GM18502 (cell line): ENCODE measurements around the gene ASAH2.
"Not testable (repeated sequence)": the region's sequence is repeated elsewhere in the genome, so short reads cannot be mapped to it uniquely, and the experiment has no call there.

Experiments used
- ATAC-seq: cut with Tn5 transposase; IDR thresholded peaks from one replicate; pipeline ENCODE4 v1.9.1; 2021; ENCODE audit warnings: mild to moderate bottlenecking; ENCODE audit not compliant: unreplicated experiment, poor library complexity

The ASAH2 gene

GRCh38 chr10:50251394-50251793 lies at the start of gene ASAH2:
Gene ASAH2, minus strand, starts transcription at chr10:50251516. Its CDS starts 2,906 bp downstream, at chr10:50248610.
- ATAC-seq = no peak

DNA sequence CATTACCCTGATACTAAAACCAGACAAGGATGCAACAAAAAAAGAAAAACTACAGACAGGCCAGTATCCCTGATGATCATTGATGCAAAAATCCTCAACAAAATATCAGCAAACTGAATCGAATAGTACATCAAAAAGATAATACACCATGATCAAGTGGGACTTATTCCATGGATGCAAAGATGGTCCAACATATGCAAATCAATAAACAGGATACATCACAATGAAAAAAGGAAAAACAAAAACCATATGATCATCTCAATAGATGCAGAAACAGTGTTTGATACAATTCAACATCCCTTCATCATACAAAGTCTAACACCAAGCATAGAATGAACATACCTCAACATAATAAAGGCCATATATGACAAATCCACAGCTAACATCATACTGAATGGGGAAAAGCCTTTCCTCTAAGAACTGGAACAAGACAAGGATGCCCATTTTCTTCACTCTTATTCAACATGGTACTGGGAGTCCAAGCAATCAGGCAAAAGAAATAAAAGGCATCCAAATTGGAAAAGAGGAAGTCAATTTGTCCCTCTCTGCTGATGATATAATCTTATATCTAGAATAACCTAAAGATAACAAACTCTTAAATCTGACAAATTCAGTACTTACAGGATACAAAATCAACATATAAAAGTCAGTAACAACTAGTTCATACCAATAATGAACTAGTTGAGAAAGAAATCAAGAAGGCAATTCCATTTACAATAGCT lies 48.8 kb upstream of the ASAH2 start:
- no peak for ATAC-seq

DNA sequence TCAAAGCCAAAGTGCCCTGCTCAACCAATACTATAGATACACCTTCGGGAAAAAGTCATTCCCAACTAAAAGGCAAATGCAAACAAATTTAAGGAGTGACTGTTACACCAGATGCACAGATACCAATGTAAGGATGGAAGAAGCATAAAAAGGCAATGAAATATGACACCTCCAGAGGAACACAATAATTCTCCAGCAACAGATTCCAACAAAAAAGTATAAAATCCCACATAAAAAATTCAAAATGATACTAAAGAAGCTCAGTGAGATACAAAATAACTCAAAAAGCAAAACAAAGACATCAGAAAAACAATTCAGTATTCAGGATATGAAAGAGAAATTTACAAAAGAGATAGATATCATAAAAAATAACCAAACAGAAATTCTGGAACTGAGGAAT lies 44.1 kb upstream of the ASAH2 start:
- ATAC-seq = no peak

DNA sequence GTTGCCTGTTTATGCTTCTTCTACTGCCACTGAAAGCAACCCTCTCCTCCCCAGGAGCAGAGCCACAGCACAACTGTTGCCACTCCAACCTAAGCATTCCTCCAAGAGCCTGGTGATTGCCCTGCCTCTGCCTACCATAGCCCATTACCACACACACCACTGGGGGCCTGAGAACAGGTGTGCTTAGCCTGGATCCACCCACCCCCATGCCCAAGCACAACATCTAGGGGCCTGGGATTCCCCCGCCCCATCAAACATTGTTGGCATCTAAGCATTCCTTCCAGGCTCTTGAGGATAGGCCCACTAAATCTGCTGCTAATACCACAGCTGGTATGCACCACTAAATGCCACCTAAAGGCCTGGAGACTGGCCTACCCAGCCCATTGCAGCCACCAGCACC lies 43.3 kb upstream of the ASAH2 start:
- no peak for ATAC-seq

DNA sequence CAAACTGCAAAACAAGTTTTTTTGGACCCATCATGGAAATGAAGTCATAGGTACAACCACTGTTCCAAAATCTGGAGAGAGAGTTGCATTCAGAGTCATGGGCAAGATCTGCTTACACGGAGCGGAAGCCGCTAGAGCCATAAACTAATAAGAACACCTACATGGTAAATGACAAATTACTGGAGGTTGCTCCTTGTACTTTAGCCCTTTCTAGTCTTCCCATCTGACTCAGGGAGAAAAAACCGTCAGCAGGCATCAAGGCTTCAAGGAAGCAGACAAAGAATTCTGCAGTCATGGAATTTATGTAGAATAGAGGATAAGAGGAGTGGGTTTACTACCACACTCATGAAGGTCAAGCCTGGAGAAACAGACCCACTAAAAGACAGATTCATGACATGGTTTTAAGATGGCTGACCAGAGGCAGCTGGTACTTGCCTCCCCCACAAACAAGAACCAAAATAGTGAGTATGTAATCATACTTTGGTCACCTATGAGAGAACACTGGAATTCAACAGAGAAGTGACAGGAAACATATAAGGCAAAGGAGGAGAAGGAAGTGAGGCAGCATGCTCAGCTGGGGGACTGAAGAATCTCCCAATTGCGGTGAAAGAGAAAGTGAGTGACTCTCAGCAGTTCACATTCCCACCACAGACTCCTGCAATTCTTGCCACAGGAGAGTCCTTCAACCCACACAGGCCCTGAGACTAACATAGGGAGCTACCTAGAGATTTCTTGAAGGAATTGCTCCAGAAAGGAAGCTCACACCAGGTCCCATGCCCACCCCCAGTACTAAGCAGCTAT lies 42.4 kb upstream of the ASAH2 start:
- no peak for ATAC-seq

GRCh38 chr10:50291261-50291850 lies 40.0 kb upstream of the ASAH2 start:
- ATAC-seq = no peak

DNA sequence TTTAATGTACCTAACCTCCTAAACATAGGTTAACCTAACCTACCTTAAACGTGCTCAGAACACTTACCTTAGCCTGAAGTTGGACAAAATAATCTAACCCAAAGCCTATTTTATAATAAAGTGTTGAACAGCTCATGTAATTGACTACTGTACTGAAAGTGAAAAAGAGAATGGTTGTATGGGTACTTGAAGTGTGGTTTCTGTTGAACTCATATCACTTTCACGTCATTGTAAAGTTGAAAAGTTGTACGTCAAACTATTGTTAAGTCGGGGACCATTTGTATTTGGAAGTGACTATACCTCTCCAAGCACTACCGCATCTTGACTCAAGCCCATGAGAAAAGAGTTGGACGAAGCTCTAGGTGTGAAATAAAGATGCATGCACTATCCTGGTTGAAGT lies 37.9 kb upstream of the ASAH2 start:
- no peak for ATAC-seq

- no peak for ATAC-seq
Measured at GRCh38 chr10:50286996-50287803, 35.9 kb upstream of the ASAH2 start.

DNA sequence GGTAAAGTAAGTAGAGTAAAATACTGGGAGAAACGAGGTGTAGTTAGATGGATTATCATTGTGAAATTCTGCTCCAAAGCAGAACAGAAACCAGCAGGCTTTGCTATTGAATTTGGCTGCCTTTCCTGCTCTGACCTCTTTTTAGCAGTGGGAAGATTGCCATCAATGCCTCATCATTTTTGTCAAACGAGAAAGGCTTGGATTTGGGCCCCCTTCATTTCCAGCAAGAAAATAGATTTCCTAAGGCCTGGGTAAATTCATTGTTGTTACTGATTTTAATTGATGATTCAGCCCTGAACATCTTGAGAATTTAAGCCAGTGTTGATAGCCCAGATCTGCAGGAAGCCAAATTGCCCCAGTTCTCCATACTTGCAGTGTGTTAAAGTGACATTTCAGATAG lies 35.2 kb upstream of the ASAH2 start:
- no peak for ATAC-seq

GRCh38 chr10:50281967-50282522 lies 30.7 kb upstream of the ASAH2 start:
- no peak for ATAC-seq

- ATAC-seq = no peak
Measured at GRCh38 chr10:50281210-50281966, 30.1 kb upstream of the ASAH2 start.

- ATAC-seq = no peak
Measured at GRCh38 chr10:50280049-50280841, 28.9 kb upstream of the ASAH2 start.

- ATAC-seq = no peak
Measured at GRCh38 chr10:50279489-50279888, 28.2 kb upstream of the ASAH2 start.

GRCh38 chr10:50275650-50276235 lies 24.4 kb upstream of the ASAH2 start:
- peak; percentile 73 for ATAC-seq

DNA sequence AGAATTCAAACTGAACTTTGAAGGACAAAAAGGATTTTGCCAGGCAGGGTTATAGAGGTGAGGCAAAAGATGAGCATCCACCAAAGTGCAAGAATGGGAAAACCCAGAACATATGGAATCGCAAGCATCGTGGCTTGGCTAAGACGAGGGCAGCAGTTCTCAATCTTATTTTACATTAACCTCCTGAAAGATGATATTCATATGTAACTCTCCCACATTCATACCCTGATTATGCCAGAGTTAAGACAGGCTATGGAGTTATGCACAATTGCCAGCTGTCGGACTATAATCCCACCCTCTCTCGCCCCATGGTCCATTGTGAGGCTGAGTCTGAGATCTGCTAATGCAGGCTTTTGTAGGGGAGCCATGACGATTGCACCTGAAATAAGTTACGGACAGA lies 21.2 kb upstream of the ASAH2 start:
- ATAC-seq = no peak

DNA sequence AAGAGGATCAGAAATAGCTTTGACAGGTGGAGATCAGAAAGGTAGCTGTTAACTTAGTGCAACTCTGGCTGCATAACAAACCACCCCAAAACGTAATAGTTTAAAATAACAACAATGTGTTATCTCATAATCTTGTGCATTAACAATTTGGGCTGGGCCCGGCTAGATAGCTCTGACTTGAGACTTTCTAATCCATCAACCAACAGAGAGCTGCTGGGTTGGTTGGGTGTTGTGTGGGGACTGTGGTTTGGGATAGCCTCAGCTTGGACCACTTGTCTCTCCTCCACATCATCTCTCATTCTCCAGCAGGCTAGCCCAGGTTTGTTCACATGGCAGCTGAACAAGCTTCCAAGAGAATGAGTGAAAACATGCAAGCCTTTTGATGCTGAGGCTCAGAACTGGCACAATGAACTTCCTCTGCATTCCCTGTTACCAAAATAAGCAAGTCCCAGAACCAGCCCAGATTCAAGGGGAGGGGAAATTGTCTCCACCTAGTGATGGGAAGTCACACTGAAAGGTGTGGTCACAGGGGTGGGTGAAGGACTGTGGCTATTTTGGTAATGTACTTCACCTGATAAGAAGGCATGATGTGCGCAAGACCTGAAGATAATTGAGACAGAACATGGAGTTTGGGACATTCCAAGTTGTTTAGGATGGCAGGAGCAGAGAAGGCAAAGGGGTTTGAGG lies 20.4 kb upstream of the ASAH2 start:
- ATAC-seq = no peak

DNA sequence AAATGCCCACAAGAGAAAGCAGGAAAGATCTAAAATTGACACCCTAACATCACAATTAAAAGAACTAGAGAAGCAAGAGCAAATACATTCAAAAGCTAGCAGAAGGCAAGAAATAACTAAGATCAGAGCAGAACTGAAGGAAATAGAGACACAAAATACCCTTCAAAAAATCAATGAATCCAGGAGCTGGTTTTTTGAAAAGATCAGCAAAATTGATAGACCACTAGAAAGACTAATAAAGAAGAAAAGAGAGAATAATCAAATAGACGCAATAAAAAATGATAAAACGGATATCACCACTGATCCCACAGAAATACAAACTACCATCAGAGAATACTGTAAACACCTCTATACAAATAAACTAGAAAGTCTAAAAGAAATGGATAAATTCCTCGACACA lies 16.6 kb upstream of the ASAH2 start:
- not testable (repeated sequence) for ATAC-seq

- ATAC-seq = not testable (repeated sequence)
Measured at GRCh38 chr10:50262625-50263024, 11.3 kb upstream of the ASAH2 start.
